GM19372 (cell line): ENCODE measurements around the gene EMC10.

ENCODE experiments used
- ATAC-seq: cut with Tn5 transposase; IDR thresholded peaks from one replicate; pipeline ENCODE4 v1.9.1; 2021; ENCODE audit warnings: mild to moderate bottlenecking, low read depth, moderate library complexity; ENCODE audit not compliant: unreplicated experiment

The EMC10 gene

DNA sequence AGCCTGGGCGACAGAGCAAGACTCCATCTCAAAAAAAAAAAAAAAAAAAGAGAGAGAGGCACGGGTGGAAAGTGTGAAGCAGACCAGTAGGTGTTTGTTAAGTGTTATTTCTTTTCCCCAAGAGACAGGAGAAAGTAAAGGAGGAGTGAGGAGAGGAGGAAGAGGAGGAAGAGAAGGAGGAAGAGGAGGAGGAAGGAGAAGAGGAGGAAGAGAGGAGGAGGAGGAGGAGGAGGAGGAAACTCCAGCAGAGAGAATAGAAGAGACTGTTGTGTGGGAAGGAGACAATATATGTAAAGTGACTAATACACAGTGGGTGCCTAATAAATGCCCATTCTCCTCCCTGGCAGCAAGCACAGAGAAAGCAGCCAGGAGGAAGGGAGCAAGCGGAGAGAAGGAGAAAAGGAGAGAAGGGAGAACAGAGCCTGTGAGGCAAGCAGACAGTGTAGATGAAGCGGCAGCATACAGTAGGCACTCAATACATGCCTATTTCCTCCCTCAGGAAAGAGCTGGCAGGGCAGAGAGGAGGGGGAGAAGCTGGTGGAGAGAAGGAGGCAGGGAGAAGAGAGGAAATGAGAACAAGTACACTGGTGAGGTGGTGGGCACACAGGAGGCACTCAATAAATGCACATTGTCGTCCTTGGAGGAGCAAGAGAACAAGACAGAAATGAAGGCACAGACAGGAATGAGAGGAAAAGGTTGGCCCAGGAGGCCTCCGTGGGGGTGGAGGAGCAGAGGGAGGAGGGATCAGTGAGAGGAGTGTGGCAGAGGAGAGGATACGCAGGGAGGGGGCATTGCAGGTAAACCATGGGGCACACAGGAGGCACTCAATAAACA lies 18.1 kb downstream of the EMC10 start:
- ATAC-seq = no peak

- no peak for ATAC-seq
These were observed 18.8 kb downstream of the EMC10 start for GRCh38 chr19:50495020-50495531.

GRCh38 chr19:50496189-50497021 lies 20.1 kb downstream of the EMC10 start:
- ATAC-seq = no peak

DNA sequence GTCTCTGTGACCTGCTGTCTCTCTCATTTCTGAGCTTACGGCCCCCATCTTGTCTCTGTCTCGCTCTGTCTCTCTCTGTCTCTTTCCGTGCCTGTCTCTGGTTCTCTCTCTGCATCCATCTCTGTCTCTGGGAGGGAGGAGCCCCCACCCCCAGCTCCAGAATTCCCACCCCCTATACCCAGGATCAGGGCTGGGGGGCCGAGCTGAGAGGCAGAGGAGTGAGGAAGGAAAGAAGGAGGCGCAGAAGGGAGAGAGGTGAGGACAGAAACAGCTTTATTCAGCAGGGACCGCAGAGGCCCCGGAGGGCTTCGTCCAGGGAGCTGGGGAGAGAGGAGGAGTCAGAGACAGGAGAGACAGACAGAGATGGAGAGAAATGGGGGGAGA lies 20.7 kb downstream of the EMC10 start:
- ATAC-seq = no peak

DNA sequence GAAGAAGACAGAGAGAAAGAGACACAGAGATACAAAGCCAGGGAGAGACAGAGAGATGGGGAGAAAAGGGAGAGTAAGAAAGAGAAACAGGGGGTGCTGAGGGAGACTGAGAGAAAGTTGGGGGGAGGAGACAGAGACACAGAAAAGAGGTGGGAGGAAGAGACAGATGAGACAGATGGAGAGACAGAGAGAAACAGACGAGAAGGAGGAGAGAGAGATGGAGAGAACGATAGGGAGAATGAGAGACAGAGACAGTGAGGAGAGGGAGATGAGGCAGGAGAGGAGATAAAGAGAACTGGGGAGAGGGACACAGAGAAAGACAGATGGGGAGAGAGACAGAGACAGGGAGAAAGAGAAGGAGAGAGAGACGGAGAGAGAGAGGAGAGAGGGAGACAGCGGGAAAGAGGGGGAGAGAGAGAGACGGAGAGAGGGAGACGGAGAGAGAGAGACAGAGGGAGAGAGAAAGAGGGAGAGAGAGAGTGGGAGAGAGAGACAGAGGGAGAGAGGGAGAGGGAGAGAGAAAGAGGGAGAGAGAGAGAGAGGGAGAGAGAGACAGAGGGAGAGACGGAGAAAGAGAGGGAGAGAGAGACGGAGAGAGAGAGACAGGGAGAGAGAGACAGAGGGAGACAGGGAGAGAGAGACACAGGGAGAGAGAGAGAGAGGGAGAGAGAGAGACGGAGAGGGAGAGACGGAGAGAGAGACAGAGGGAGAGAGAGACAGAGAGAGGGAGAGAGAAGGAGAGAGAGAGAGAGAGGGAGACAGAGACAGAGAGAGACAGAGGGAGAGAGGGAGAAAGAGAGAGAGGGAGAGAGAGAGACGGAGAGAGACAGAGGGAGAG lies 22.1 kb downstream of the EMC10 start:
- no peak for ATAC-seq

- no peak for ATAC-seq
These were observed 23.9 kb downstream of the EMC10 start for GRCh38 chr19:50500060-50500752.

- no peak for ATAC-seq
These were observed 24.4 kb downstream of the EMC10 start for GRCh38 chr19:50500753-50501151.

DNA sequence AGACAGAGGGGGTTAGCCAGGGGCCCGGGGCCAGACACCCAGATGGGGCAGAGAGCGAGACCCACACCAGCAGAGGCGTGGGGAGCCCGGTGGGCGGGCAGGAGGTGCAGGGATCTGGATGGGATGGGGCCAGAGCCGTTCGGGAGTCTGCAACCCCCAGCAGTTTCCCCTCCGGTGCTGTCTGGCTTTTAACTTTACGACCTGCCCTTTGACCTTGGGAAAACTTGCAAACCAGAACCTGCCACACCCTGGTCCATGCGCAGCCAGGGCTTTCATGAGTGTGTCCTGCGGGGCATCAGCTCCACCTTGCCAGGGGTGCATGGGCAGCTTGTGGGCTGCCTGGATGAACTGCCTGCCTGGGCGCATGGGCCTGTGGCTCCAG lies 24.9 kb downstream of the EMC10 start:
- ATAC-seq = no peak

GRCh38 chr19:50501568-50502475 lies 25.5 kb downstream of the EMC10 start:
- ATAC-seq = no peak

DNA sequence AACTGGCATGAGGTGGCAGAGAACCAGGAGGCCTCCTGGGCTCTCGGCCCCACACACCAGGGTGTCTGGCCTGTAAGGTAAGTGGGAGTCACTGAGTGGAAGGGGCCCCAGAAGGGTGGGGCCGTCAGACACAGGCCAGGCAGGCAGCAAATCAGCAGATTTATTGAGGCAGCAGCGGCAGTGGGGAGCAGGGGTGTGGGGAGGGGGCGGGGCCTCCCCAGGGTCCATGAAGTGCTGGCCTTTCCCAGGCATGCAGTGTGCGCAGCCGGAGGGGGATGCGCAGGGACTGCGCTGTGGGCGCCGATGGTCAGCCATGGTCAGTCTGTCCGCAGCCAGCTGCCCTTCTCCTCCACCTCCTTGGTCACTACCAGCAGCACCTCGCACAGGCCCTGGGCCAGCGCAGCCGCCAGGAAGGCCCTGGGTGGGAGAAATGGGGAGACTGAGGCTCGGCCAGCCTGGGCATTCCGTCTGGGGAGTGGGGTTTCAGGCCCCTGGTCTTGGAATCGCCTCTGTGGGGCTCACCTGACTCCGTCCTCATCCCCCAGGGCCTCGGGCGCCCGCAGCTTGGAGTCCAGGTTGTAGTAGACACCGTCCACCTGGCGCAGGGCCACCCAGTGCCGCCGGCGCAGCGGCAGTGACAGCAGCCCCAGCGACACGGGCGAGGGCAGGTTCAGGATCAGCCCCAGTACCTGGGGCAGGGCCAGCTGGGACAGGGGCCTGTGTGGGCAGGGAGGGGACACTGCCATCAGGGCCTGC lies 29.7 kb downstream of the EMC10 start:
- ATAC-seq = no peak

- no peak for ATAC-seq
These were observed 30.4 kb downstream of the EMC10 start for GRCh38 chr19:50506700-50507099.

DNA sequence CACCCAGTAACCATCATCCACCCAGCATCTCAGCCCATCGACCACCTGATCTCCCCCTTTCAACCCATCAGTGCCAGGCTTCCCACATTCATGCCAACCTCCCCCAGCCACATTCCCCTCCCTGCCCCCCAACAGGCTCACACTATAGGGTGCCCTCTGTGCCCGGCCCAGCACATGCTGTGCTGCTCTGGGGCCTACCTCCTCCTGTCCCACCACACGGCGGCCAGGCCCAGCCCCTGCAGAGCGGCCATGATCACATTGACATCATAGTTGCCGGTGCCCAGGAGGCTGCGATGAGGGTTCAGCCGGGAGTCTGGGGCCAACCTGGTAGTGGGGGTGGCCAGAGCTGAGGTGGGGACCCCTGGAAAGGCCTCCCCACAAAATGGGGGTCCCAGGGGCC lies 31.1 kb downstream of the EMC10 start:
- ATAC-seq = no peak

DNA sequence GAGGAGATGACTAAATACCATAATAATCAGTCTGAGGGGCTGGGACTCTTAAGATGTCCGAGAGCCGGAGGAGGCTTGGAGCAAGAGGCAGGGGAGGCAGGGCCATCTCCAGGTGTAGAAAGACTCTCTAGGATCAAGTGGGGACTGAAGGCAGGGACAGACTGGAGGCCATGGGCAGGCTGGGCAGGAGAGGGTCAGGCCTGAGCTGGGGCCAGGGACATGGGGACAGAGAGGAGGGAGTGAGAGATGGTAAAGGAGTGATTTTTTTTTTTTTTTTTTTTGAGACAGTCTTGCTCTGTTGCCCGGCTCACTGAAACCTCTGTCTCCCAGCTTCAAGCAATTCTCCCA lies 32.5 kb downstream of the EMC10 start:
- ATAC-seq = no peak

DNA sequence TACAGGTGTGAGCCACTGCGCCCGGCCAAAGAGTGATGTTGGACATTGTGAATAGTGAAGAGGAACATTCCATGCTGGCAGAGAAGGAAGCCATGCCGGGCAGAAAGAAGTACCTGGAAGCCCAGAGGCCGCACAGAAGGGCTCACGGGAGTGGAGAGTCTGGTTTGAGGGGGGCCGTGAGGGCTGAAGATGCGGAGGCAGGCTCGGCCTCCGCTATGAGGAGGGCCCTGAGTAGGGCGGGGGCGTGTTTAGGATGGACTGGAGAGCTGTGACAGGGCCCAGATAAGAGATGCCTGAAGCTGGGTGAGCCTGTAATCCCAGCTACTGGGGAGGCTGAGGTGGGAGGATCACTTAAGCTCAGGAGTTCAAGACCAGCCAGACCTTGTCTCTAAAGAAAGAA lies 33.1 kb downstream of the EMC10 start:
- ATAC-seq = no peak

- ATAC-seq = no peak
These were observed 33.9 kb downstream of the EMC10 start for GRCh38 chr19:50510121-50510670.

GRCh38 chr19:50510700-50511068 lies 34.4 kb downstream of the EMC10 start:
- ATAC-seq = no peak

- ATAC-seq = peak; percentile 94
These were observed 34.9 kb downstream of the EMC10 start, which contains the start of gene JOSD2 for GRCh38 chr19:50511069-50511822. JOSD2 (minus strand) TSS chr19:50511191; CDS start chr19:50510431, 760 bp downstream.
